ENCODE data around the gene VNN1.

GRCh38 chr6:132683543-132683942 is 30.3 kb downstream of the VNN1 start:
- TF ChIP-seq CTCF (IDR thresholded peaks at IDR 0.05) (no peak), ZFX (IDR thresholded peaks at IDR 0.05; ENCODE audit: borderline replicate concordance) (no peak)

Data from 22Rv1 (cell line).